GM21367 (cell line): ENCODE data around the gene HMX2.

Source experiments
- ATAC-seq: cut with Tn5 transposase; IDR thresholded peaks from one replicate; pipeline ENCODE4 v1.9.1; 2021; ENCODE audit not compliant: unreplicated experiment

The HMX2 gene

GRCh38 chr10:123136806-123137642 lies 10.9 kb upstream of the HMX2 start:
- ATAC-seq: no peak

- ATAC-seq: no peak
Measured at GRCh38 chr10:123139165-123139520, 8.8 kb upstream of the HMX2 start.

- no peak for ATAC-seq
Measured at GRCh38 chr10:123139521-123140163, 8.3 kb upstream of the HMX2 start.

- ATAC-seq: no peak
Measured at GRCh38 chr10:123140164-123140982, 7.6 kb upstream of the HMX2 start.

- no peak for ATAC-seq
Measured at GRCh38 chr10:123140983-123141390, 6.9 kb upstream of the HMX2 start.

GRCh38 chr10:123141791-123142700 lies 5.9 kb upstream of the HMX2 start:
- ATAC-seq: no peak

GRCh38 chr10:123142701-123143161 lies 5.2 kb upstream of the HMX2 start:
- ATAC-seq: no peak

- no peak for ATAC-seq
Measured at GRCh38 chr10:123143162-123143824, 4.6 kb upstream of the HMX2 start.

- no peak for ATAC-seq
Measured at GRCh38 chr10:123143825-123144168, 4.1 kb upstream of the HMX2 start.

GRCh38 chr10:123144697-123145541 lies 3.0 kb upstream of the HMX2 start:
- no peak for ATAC-seq

GRCh38 chr10:123145542-123146012 lies 2.4 kb upstream of the HMX2 start:
- ATAC-seq: no peak

- ATAC-seq: no peak
Measured at GRCh38 chr10:123146013-123146893, 1.7 kb upstream of the HMX2 start.

- no peak for ATAC-seq
Measured at GRCh38 chr10:123146894-123147634, 872 bp upstream of the HMX2 start.

- no peak for ATAC-seq
Measured at GRCh38 chr10:123148414-123149161, 652 bp downstream of the HMX2 start.

- ATAC-seq: no peak
Measured at GRCh38 chr10:123149162-123149567, 1.2 kb downstream of the HMX2 start.

GRCh38 chr10:123149568-123150270 lies 1.8 kb downstream of the HMX2 start:
- ATAC-seq: no peak
